Measurements from ENCODE around the gene COX8A. TPM values are rescaled to one million over a fixed set of nuclear protein-coding genes. Genes with fewer than 3 reads are reported as not detected.

The COX8A gene
- total and polyA plus RNA-seq, 2 donors (not counting 1 experiment from before 2014, with no cell fraction given) = 99.0 to 244 TPM

GRCh38 chr11:63985812-63986155 is 11.4 kb downstream of the COX8A start:
- peaks cover 53% of the 10 kb centered on the region for H3K79me2 ChIP-seq (ENCODE audit: control insufficient read depth, insufficient read depth, low read length)
- H3K36me3 ChIP-seq (replicated peaks in 1 of 2; ENCODE audit: control extremely low read depth in 1 of 2, control insufficient read depth in 1 of 2, extremely low read depth in 1 of 2, insufficient read depth in 2 of 2, low read length in 1 of 2) = peaks cover 4 to 13% of the 10 kb centered on the region in 2 experiments
- Mint-ChIP-seq H3K27ac (peak overlapping the region; percentile 97), H3K9me3 (ENCODE audit: insufficient read depth) (no peaks in the 10 kb centered on the region), H3K4me3 (peak overlapping the region; percentile 99), H3K27me3 (no peaks in the 10 kb centered on the region), H3K4me1 (peaks cover 43% of the 10 kb centered on the region)
- H3K9ac ChIP-seq (ENCODE audit: low read length) = peak overlapping the region; percentile 98
- ChIA-PET POLR2A (interaction anchor here (0.6 to 1.3 kb wide), 6 partner anchors 11 to 1521 kb away, joined by 3 to 6 read pairs (median 4); partner anchors contain the start of genes COX8A and MARK2), CTCF (interaction anchor here (1.0 to 1.4 kb wide), 2 partner anchors 15 to 148 kb away, joined by 6 to 8 read pairs; partner anchors contain the start of gene MARK2)
- no peaks in the 10 kb centered on the region for H3K27me3 ChIP-seq (replicated peaks in 1 of 4; ENCODE audit: control extremely low read depth in 1 of 4, control insufficient read depth in 3 of 4, insufficient read depth in 4 of 4, low read length in 3 of 4)
- DNase-seq (peak; percentile 78), ATAC-seq (ENCODE audit: low read depth) (peak; percentile 68)
- H4K20me1 ChIP-seq (ENCODE audit: control insufficient read depth, insufficient read depth, low read length, poor library complexity, severe bottlenecking) = peaks cover 30% of the 10 kb centered on the region
- no peaks in the 10 kb centered on the region for H3K9me3 ChIP-seq (ENCODE audit: control extremely low read depth in 1 of 3, control insufficient read depth in 2 of 3, insufficient read depth in 1 of 3, low read length in 2 of 3)
- peak overlapping the region; percentile 76 to 94 for H3K27ac ChIP-seq (ENCODE audit: low read length in 2 of 2)
- H3K4me3 ChIP-seq (ENCODE audit: control extremely low read depth in 1 of 5, extremely low read depth in 1 of 5, insufficient read depth in 1 of 5, low read depth in 2 of 5, low read length in 4 of 5) = peak overlapping the region; percentile 76 to 96 (median 93)
- WGBS (ENCODE audit: insufficient coverage) = 0% methylated on average over 17 of the region's 18 CpGs
- TF ChIP-seq EZH2 (IDR thresholded peaks at IDR 0.05; ENCODE audit: borderline replicate concordance, insufficient read depth, low read depth, low read length, poor library complexity, severe bottlenecking) (no peak), CTCF (IDR thresholded peaks at IDR 0.05) (no peak)
- intact Hi-C loops (cut with micrococcal nuclease) = loop anchor here (1.0 to 5.0 kb wide), 6 partner anchors 11 to 303 kb away; partner anchors contain the start of genes COX8A, MARK2, NAA40 and RTN3
- peak overlapping the region; percentile 92 for H3K4me2 ChIP-seq (replicated peaks; ENCODE audit: low read depth, low read length, poor library complexity, severe bottlenecking)
- H3K4me1 ChIP-seq (ENCODE audit: control insufficient read depth in 2 of 2, insufficient read depth in 2 of 2, low read length in 2 of 2) = peaks cover 22 to 42% of the 10 kb centered on the region in 2 donors
- peak overlapping the region; percentile 87 for H2AFZ ChIP-seq (ENCODE audit: insufficient read depth, low read depth, low read length, poor library complexity, severe bottlenecking)
